CD14-positive monocyte (primary cell): Measurements from ENCODE around the gene SHB. TPM values are rescaled to one million over a fixed set of nuclear protein-coding genes. Genes with fewer than 3 reads are reported as not detected.

Source experiments
- DNase-seq, 3 donors: peaks; one replicate each; pipeline ENCODE4 v3.0.0-alpha.2; 2011 to 2022
- H2AFZ ChIP-seq: 2 replicates; pipeline ENCODE4 v1.6.0; 2012; ENCODE audit warnings: mild to moderate bottlenecking, low read depth, low read length, inconsistent platforms; ENCODE audit not compliant: insufficient read depth, poor library complexity, severe bottlenecking
- H3K27ac ChIP-seq, 2 donors: 1 replicate in 1 of 2; 2 replicates in 1 of 2; pipeline ENCODE4 v1.5.1; 2012 to 2013; ENCODE audit warnings: low read length in 2 of 2, control low read depth in 1 of 2, inconsistent platforms in 1 of 2, low read depth in 1 of 2, mild to moderate bottlenecking in 1 of 2
- H3K27me3 ChIP-seq, 2 donors: one replicate each; pipeline versions ENCODE4 v1.6.0 to v1.6.1; 2011 to 2013; ENCODE audit warnings: low read length in 2 of 2; ENCODE audit not compliant: control insufficient read depth in 2 of 2, insufficient read depth in 2 of 2
- H3K36me3 ChIP-seq, 2 donors: replicated peaks in 1 of 2; 1 replicate in 1 of 2; 2 replicates in 1 of 2; pipeline versions ENCODE4 v1.5.1 to v1.6.1; 2012 to 2013; ENCODE audit warnings: low read length in 2 of 2, control low read depth in 1 of 2, inconsistent platforms in 1 of 2, mild to moderate bottlenecking in 1 of 2; ENCODE audit not compliant: insufficient read depth in 2 of 2, control insufficient read depth in 1 of 2
- H3K4me1 ChIP-seq, 2 donors: 1 replicate in 1 of 2; 2 replicates in 1 of 2; pipeline versions ENCODE4 v1.5.1 to v1.6.1; 2012 to 2013; ENCODE audit warnings: low read length in 2 of 2, control low read depth in 1 of 2, inconsistent platforms in 1 of 2, mild to moderate bottlenecking in 1 of 2, moderate library complexity in 1 of 2; ENCODE audit not compliant: insufficient read depth in 2 of 2, control insufficient read depth in 1 of 2
- H3K4me2 ChIP-seq: replicated peaks from 2 replicates; pipeline ENCODE3; 2012; ENCODE audit warnings: low read length, moderate library complexity, mild to moderate bottlenecking; ENCODE audit not compliant: poor library complexity, severe bottlenecking; ENCODE audit errors: extremely low read depth
- H3K4me3 ChIP-seq, 3 experiments: fragments of 200-600 bp in 1 of 3; sonication (generic) in 1 of 3; replicated peaks in 1 of 3; 1 replicate in 2 of 3; 2 replicates in 1 of 3; pipeline ENCODE4 v1.5.1; 2011 to 2013; ENCODE audit warnings: low read length in 3 of 3, mild to moderate bottlenecking in 3 of 3, control low read depth in 2 of 3, low read depth in 2 of 3, inconsistent platforms in 1 of 3, moderate library complexity in 1 of 3
- H3K79me2 ChIP-seq: 2 replicates; pipeline ENCODE4 v1.6.0; 2012; ENCODE audit warnings: mild to moderate bottlenecking, control low read depth, inconsistent platforms, low read length, moderate library complexity; ENCODE audit not compliant: insufficient read depth
- H3K9ac ChIP-seq: 2 replicates; pipeline ENCODE4 v1.6.0; 2017; ENCODE audit warnings: low read length, mild to moderate bottlenecking; ENCODE audit not compliant: insufficient read depth, poor library complexity, severe bottlenecking
- H3K9me3 ChIP-seq, 2 donors: replicated peaks in 1 of 2; 1 replicate in 1 of 2; 2 replicates in 1 of 2; pipeline versions ENCODE4 v1.5.1 to v1.6.1; 2012 to 2013; ENCODE audit warnings: low read length in 2 of 2, control low read depth in 1 of 2; ENCODE audit not compliant: control insufficient read depth in 1 of 2, insufficient read depth in 1 of 2
- H4K20me1 ChIP-seq: 2 replicates; pipeline ENCODE4 v1.6.0; 2012; ENCODE audit warnings: mild to moderate bottlenecking, low read length, control low read depth, moderate library complexity; ENCODE audit not compliant: insufficient read depth
- H3K27ac Mint-ChIP-seq, 7 donors: one replicate each; pipeline ENCODE4 v1.8.0; 2020; ENCODE audit warnings: mild to moderate bottlenecking in 7 of 7, mixed read lengths in 7 of 7, moderate library complexity in 6 of 7, inconsistent platforms in 2 of 7
- H3K27me3 Mint-ChIP-seq, 3 donors: one replicate each; pipeline ENCODE4 v1.8.0; 2021 to 2022; ENCODE audit warnings: low read depth in 3 of 3, mild to moderate bottlenecking in 3 of 3, mixed read lengths in 3 of 3, moderate library complexity in 3 of 3, inconsistent platforms in 1 of 3
- H3K36me3 Mint-ChIP-seq, 2 donors: one replicate each; pipeline ENCODE4 v1.8.0; 2020; ENCODE audit warnings: mixed read lengths in 2 of 2, inconsistent platforms in 1 of 2, mild to moderate bottlenecking in 1 of 2
- H3K4me1 Mint-ChIP-seq: one replicate; pipeline ENCODE4 v1.8.0; 2020; ENCODE audit warnings: mild to moderate bottlenecking, mixed read lengths
- H3K4me3 Mint-ChIP-seq, 2 donors: one replicate each; pipeline ENCODE4 v1.8.0; 2020; ENCODE audit warnings: mild to moderate bottlenecking in 2 of 2, mixed read lengths in 2 of 2, moderate library complexity in 1 of 2
- H3K9me3 Mint-ChIP-seq, 7 donors: one replicate each; pipeline ENCODE4 v1.8.0; 2020 to 2022; ENCODE audit warnings: mixed read lengths in 7 of 7, mild to moderate bottlenecking in 6 of 7, moderate library complexity in 6 of 7, inconsistent platforms in 2 of 7
- CTCF ChIP-seq: fragments of 200-600 bp; IDR thresholded peaks from one replicate; pipeline ENCODE4 v1.8.0; 2022; ENCODE audit warnings: antibody characterized with exemption, mild to moderate bottlenecking
- WGBS: methylation state at CpG from one replicate; pipeline ENCODE4 v1.1.5; 2013; ENCODE audit warnings: missing lambda C conversion rate; ENCODE audit not compliant: insufficient coverage; 5-methylcytosine and 5-hydroxymethylcytosine counted together
- intact Hi-C, 2 donors: fragments of 100-400 bp; cut with micrococcal nuclease; formaldehyde crosslinking; loops; one replicate each; pipeline versions ENCODE4 v1.15.0 to v1.15.1; 2023
- polyA plus RNA-seq, 3 donors: library from polyadenylated mRNA; depleted of rRNA in 1 of 3; unstranded in 2 of 3; stranded (reverse) in 1 of 3; fragments of 300-500 nt in 2 of 3; fragments of >200 nt in 1 of 3; fragmentation: Illumina TruSeq in 2 of 3; gene quantifications; 1 replicate in 2 of 3; 2 replicates in 1 of 3; pipeline ENCODE4 v1.2.3, GENCODE V29; 2012 to 2021

The SHB gene
- polyA plus RNA-seq, 3 donors = 0.27 to 1.3 (median 0.31) TPM

GRCh38 chr9:38051780-38052546, 17.1 kb downstream of the SHB start:
- H3K9ac ChIP-seq = no peak overlapping the region
- DNase-seq = no peak
- H3K4me1 ChIP-seq = peaks cover 17 to 18% of the 10 kb centered on the region in 2 donors
- Mint-ChIP-seq H3K36me3 (peaks cover 5 to 7% of the 10 kb centered on the region in 2 donors), H3K4me1 (peaks cover 23% of the 10 kb centered on the region), H3K4me3 (no peak overlapping the region), H3K9me3 (no peaks in the 10 kb centered on the region), H3K27ac (peak overlapping the region in 2 of 7 donors; percentile 21 to 70), H3K27me3 (peaks cover 0 to 5% (median 0%) of the 10 kb centered on the region in 3 donors)
- WGBS = 96% methylated on average over 16 of the region's 19 CpGs
- no peak overlapping the region for H3K4me2 ChIP-seq
- H3K27ac ChIP-seq = no peak overlapping the region
- no peaks in the 10 kb centered on the region for H3K27me3 ChIP-seq
- H4K20me1 ChIP-seq = no peaks in the 10 kb centered on the region
- no peaks in the 10 kb centered on the region for H3K79me2 ChIP-seq
- intact Hi-C loops = no loop called here
- no peak overlapping the region for H2AFZ ChIP-seq
- H3K36me3 ChIP-seq = no peaks in the 10 kb centered on the region
- no peaks in the 10 kb centered on the region for H3K9me3 ChIP-seq
- no peak overlapping the region for H3K4me3 ChIP-seq
- no peak for TF ChIP-seq CTCF

GRCh38 chr9:38048316-38048969, 20.6 kb downstream of the SHB start:
- H3K36me3 Mint-ChIP-seq = peaks cover 5 to 10% of the 10 kb centered on the region in 2 donors
- no peak overlapping the region for H3K27ac Mint-ChIP-seq
- no peaks in the 10 kb centered on the region for H3K9me3 Mint-ChIP-seq
- Histone ChIP-seq H3K4me1 (peaks cover 28 to 31% of the 10 kb centered on the region in 2 donors), H3K4me2 (no peak overlapping the region), H3K9ac (no peak overlapping the region), H3K36me3 (no peaks in the 10 kb centered on the region), H3K79me2 (no peaks in the 10 kb centered on the region), H3K27ac (no peak overlapping the region), H4K20me1 (no peaks in the 10 kb centered on the region), H2AFZ (no peak overlapping the region), H3K9me3 (no peaks in the 10 kb centered on the region), H3K27me3 (no peaks in the 10 kb centered on the region), H3K4me3 (peak overlapping the region in 1 of 3 experiments; percentile 53)
- H3K4me3 Mint-ChIP-seq = peak overlapping the region in 1 of 2 donors; percentile 87
- DNase-seq = no peak
- no peak for TF ChIP-seq CTCF
- intact Hi-C loops = loop anchor here in 1 of 2 donors (5.0 kb wide), 1 partner anchor 41 kb away; no protein-coding TSS in a partner anchor
- WGBS = no CpG with 5 or more reads among the region's 4 CpGs
- peaks cover 0 to 10% (median 0%) of the 10 kb centered on the region in 3 donors for H3K27me3 Mint-ChIP-seq
- H3K4me1 Mint-ChIP-seq = peaks cover 37% of the 10 kb centered on the region
